HepG2 (cell line): ENCODE measurements around the gene MRPS21. TPM values are rescaled to one million over a fixed set of nuclear protein-coding genes. Genes with fewer than 3 reads are reported as not detected.

Experiments used
- ATF6 ChIP-seq: sonication (generic); formaldehyde crosslinking; conservative IDR thresholded peaks from 2 replicates; pipeline ENCODE4 v1.4.0; 2020; ENCODE audit warnings: missing genetic modification reagents
- ATF7-NPFF ChIP-seq: sonication (generic); formaldehyde crosslinking; IDR thresholded peaks from 2 replicates; pipeline ENCODE4 v1.8.1; 2023; ENCODE audit warnings: mild to moderate bottlenecking, low read depth, missing genetic modification reagents, moderate library complexity
- BATF2 ChIP-seq: sonication (generic); formaldehyde crosslinking; IDR thresholded peaks from 2 replicates; pipeline ENCODE4 v1.8.0; 2022; ENCODE audit warnings: mild to moderate bottlenecking, missing genetic modification reagents, moderate library complexity
- DMTF1 ChIP-seq: sonication (generic); formaldehyde crosslinking; IDR thresholded peaks from 2 replicates; pipeline ENCODE4 v1.4.0; 2020; ENCODE audit warnings: mild to moderate bottlenecking, missing genetic modification reagents
- MLLT10 ChIP-seq: sonication (generic); formaldehyde crosslinking; IDR thresholded peaks from 2 replicates; pipeline ENCODE4 v1.4.0; 2020; ENCODE audit warnings: missing genetic modification reagents
- MTERF4 ChIP-seq: sonication (generic); formaldehyde crosslinking; IDR thresholded peaks from 2 replicates; pipeline ENCODE4 v1.8.0; 2023; ENCODE audit warnings: mild to moderate bottlenecking, missing genetic modification reagents
- NFE2L1 ChIP-seq: sonication (generic); formaldehyde crosslinking; IDR thresholded peaks from 2 replicates; pipeline ENCODE4 v1.4.0; 2020; ENCODE audit warnings: missing genetic modification reagents, mild to moderate bottlenecking, borderline replicate concordance
- NFKB2 ChIP-seq: sonication (generic); formaldehyde crosslinking; IDR thresholded peaks from 2 replicates; pipeline ENCODE4 v1.4.0; 2020; ENCODE audit warnings: missing genetic modification reagents, borderline replicate concordance
- RFX3 ChIP-seq: IDR thresholded peaks from 2 replicates; pipeline ENCODE4 v1.6.1; 2016; ENCODE audit warnings: missing biosample characterization, missing genetic modification reagents
- ZNF556 ChIP-seq: sonication (generic); formaldehyde crosslinking; IDR thresholded peaks from 2 replicates; pipeline ENCODE4 v1.4.0; 2020; ENCODE audit warnings: mild to moderate bottlenecking, missing genetic modification reagents, borderline replicate concordance
- ZNF75D ChIP-seq: sonication (generic); formaldehyde crosslinking; IDR thresholded peaks from 2 replicates; pipeline ENCODE4 v1.8.1; 2023; ENCODE audit warnings: missing genetic modification reagents, mild to moderate bottlenecking, borderline replicate concordance
- polyA plus RNA-seq, 8 experiments: library from polyadenylated mRNA; depleted of rRNA in 3 of 8; stranded (reverse) in 7 of 8; unstranded in 1 of 8; fragments of >200 nt; fragmentation: Illumina TruSeq in 4 of 8; extraction: Trizol in 4 of 8; gene quantifications; 2 replicates each; pipeline versions ENCODE4 v1.2.1 to v1.2.3, GENCODE V29; 2011 to 2016; ENCODE audit warnings: low read depth in 4 of 8, missing spikeins in 1 of 8, mixed read lengths in 1 of 8; ENCODE audit not compliant: insufficient read depth in 1 of 8
- total RNA-seq, 5 experiments: library from RNA; depleted of rRNA; stranded (reverse); fragments of >200 nt; fragmentation: Illumina TruSeq; extraction: Trizol; gene quantifications; 2 replicates each; pipeline ENCODE4 v1.2.3, GENCODE V29; 2016; ENCODE audit warnings: low read depth in 1 of 5
- TF ChIP-seq, protein P1 (sequence below): sonication (generic); formaldehyde crosslinking; conservative IDR thresholded peaks from 2 replicates; pipeline ENCODE4 v1.4.0; 2020; ENCODE audit warnings: mild to moderate bottlenecking, missing genetic modification reagents, moderate library complexity
- TF ChIP-seq, protein P2 (sequence below): sonication (generic); formaldehyde crosslinking; IDR thresholded peaks from 2 replicates; pipeline ENCODE4 v1.5.0; 2020; ENCODE audit warnings: missing genetic modification reagents, mild to moderate bottlenecking, borderline replicate concordance
- TF ChIP-seq, protein P3 (sequence below): sonication (generic); formaldehyde crosslinking; IDR thresholded peaks from 2 replicates; pipeline ENCODE4 v1.9.0; 2021; ENCODE audit warnings: missing genetic modification reagents, borderline replicate concordance

Gene MRPS21
- total and polyA plus RNA-seq, 2 of the 13 experiments (the other 11 are each of a cell fraction or from before 2014, with no cell fraction given): 59.4 to 64.2 TPM

DNA sequence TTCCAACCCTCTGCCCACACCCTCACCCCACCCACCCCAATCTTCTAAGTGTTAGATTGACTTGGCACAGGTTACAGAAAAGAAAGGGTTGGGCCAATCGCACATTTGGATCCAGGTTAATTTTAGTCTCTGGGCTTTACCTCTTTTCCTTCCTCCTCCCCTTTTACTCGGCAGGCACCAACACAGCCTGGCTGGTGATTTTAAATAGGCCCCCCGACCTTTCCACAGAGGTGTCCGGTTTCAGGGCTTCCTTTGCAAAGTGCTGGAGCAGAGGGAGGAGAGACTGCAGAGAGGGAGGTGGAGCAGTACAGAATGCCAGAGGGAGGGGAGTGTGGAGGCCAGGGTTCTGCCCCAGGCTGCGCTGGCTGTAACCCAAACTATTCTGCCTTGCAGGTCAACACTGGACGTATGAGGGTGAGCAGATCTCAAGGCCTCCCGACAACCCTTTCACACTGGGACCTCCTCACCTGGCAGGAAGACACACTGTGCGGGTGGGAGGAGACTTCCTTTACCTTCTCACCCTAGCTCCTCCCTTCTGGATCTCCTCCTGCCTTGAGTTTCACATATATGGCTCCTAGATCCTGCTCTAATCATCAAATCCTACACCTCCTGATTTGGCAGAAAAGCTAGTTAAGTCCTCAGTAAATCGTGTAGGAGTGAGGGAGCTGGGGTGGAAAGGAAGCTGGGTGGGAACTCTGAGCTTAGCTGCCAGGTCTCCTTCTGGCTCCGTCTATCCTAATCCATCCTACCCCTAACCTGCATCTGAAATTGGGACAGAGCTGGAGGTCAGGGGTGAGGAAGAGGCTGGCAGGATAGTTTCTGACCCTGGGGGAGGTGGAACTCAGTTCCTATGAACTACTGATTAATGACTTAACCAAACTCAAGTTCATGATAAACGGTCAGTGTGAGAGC is 33.6 kb upstream of the MRPS21 start (continued):
- TF ChIP-seq DMTF1 (CRISPR knock-in tag): no peak
- no peak for TF ChIP-seq RFX3 (CRISPR knock-in tag)
- no peak for TF ChIP-seq ZNF75D (CRISPR knock-in tag)
- no peak for TF ChIP-seq ATF7-NPFF (CRISPR knock-in tag)
- TF ChIP-seq MTERF4: no peak
- TF ChIP-seq BATF2 (CRISPR knock-in tag): no peak
- TF ChIP-seq, protein P1, sequence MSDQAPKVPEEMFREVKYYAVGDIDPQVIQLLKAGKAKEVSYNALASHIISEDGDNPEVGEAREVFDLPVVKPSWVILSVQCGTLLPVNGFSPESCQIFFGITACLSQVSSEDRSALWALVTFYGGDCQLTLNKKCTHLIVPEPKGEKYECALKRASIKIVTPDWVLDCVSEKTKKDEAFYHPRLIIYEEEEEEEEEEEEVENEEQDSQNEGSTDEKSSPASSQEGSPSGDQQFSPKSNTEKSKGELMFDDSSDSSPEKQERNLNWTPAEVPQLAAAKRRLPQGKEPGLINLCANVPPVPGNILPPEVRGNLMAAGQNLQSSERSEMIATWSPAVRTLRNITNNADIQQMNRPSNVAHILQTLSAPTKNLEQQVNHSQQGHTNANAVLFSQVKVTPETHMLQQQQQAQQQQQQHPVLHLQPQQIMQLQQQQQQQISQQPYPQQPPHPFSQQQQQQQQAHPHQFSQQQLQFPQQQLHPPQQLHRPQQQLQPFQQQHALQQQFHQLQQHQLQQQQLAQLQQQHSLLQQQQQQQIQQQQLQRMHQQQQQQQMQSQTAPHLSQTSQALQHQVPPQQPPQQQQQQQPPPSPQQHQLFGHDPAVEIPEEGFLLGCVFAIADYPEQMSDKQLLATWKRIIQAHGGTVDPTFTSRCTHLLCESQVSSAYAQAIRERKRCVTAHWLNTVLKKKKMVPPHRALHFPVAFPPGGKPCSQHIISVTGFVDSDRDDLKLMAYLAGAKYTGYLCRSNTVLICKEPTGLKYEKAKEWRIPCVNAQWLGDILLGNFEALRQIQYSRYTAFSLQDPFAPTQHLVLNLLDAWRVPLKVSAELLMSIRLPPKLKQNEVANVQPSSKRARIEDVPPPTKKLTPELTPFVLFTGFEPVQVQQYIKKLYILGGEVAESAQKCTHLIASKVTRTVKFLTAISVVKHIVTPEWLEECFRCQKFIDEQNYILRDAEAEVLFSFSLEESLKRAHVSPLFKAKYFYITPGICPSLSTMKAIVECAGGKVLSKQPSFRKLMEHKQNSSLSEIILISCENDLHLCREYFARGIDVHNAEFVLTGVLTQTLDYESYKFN (CRISPR knock-in tag): peak; percentile 59; the same call in 1 of the 2 replicates
- TF ChIP-seq ATF6 (CRISPR knock-in tag): no peak
- no peak for TF ChIP-seq ZNF556 (CRISPR knock-in tag)
- no peak for TF ChIP-seq NFE2L1 (CRISPR knock-in tag)
- TF ChIP-seq, protein P2, sequence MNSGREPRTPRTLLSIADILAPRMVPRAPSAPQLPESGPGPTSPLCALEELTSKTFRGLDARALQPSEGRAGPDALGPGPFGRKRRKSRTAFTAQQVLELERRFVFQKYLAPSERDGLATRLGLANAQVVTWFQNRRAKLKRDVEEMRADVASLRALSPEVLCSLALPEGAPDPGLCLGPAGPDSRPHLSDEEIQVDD (CRISPR knock-in tag): no peak
- TF ChIP-seq, protein P3, sequence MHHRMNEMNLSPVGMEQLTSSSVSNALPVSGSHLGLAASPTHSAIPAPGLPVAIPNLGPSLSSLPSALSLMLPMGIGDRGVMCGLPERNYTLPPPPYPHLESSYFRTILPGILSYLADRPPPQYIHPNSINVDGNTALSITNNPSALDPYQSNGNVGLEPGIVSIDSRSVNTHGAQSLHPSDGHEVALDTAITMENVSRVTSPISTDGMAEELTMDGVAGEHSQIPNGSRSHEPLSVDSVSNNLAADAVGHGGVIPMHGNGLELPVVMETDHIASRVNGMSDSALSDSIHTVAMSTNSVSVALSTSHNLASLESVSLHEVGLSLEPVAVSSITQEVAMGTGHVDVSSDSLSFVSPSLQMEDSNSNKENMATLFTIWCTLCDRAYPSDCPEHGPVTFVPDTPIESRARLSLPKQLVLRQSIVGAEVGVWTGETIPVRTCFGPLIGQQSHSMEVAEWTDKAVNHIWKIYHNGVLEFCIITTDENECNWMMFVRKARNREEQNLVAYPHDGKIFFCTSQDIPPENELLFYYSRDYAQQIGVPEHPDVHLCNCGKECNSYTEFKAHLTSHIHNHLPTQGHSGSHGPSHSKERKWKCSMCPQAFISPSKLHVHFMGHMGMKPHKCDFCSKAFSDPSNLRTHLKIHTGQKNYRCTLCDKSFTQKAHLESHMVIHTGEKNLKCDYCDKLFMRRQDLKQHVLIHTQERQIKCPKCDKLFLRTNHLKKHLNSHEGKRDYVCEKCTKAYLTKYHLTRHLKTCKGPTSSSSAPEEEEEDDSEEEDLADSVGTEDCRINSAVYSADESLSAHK (CRISPR knock-in tag): no peak
- TF ChIP-seq MLLT10: no peak
- no peak for TF ChIP-seq NFKB2 (CRISPR knock-in tag)
